Thyroid gland (tissue), 4 donors: ENCODE measurements around the gene PLCG1.

Experiments used
- POLR2A ChIP-seq, 2 donors: fragments of 450-650 bp; IDR thresholded peaks; one replicate each; pipeline ENCODE4 v1.6.1; 2017; ENCODE audit warnings: antibody characterized with exemption in 2 of 2, mild to moderate bottlenecking in 2 of 2, moderate library complexity in 1 of 2
- TF ChIP-seq, protein P1 (sequence below), 6 experiments: fragments of 200-600 bp in 3 of 6; fragments of 450-650 bp in 3 of 6; sonication (generic) in 3 of 6; IDR thresholded peaks; one replicate each; pipeline ENCODE4 v1.5.1; 2016 to 2019; ENCODE audit warnings: antibody characterized with exemption in 6 of 6, mild to moderate bottlenecking in 2 of 6, inconsistent platforms in 1 of 6, moderate library complexity in 1 of 6

DNA sequence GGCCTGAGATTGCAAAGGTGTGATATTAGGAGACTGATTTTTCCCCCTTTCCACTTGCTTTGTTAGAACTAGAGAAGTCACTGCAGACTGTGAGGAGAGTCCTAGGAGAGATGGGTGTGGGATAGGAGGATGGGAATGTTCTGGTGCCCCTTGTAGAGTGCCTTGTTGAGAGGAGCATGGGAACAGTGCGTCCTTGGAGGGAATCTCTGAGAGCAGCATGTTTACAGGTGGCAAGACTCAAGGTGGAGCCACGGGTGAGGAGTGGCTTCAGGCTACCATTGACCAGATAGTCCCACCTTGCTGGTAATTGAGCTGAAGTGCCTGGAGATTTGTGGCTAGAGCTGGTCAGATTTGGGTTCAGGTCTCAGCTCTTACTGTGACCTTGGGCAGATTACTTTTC is 6.0 kb downstream of the PLCG1 start:
- TF ChIP-seq, protein P1, sequence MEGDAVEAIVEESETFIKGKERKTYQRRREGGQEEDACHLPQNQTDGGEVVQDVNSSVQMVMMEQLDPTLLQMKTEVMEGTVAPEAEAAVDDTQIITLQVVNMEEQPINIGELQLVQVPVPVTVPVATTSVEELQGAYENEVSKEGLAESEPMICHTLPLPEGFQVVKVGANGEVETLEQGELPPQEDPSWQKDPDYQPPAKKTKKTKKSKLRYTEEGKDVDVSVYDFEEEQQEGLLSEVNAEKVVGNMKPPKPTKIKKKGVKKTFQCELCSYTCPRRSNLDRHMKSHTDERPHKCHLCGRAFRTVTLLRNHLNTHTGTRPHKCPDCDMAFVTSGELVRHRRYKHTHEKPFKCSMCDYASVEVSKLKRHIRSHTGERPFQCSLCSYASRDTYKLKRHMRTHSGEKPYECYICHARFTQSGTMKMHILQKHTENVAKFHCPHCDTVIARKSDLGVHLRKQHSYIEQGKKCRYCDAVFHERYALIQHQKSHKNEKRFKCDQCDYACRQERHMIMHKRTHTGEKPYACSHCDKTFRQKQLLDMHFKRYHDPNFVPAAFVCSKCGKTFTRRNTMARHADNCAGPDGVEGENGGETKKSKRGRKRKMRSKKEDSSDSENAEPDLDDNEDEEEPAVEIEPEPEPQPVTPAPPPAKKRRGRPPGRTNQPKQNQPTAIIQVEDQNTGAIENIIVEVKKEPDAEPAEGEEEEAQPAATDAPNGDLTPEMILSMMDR (IDR thresholded peaks at IDR 0.05), result no peak
- peak in 1 of 2 donors; percentile 40 for TF ChIP-seq POLR2A (IDR thresholded peaks at IDR 0.05)
